NCI-H510A treated with DMSO at 0.1 percent for 48 hours (cell line): ENCODE results near the gene A2ML1.
"Not testable (repeated sequence)": the region's sequence is repeated elsewhere in the genome, so short reads cannot be mapped to it uniquely, and the experiment has no call there.

Experiments
- DNase-seq: peaks from one replicate; lab custom pipeline; 2025; lab: John Stamatoyannopoulos, UW

The A2ML1 gene

GRCh38 chr12:8817856-8818255, 4.6 kb upstream of the A2ML1 start:
- no peak for DNase-seq

GRCh38 chr12:8818526-8818925, 3.9 kb upstream of the A2ML1 start:
- DNase-seq: no peak

GRCh38 chr12:8819666-8819980, 2.8 kb upstream of the A2ML1 start:
- no peak for DNase-seq

- not testable (repeated sequence) for DNase-seq
Observed at GRCh38 chr12:8820676-8821407, 1.6 kb upstream of the A2ML1 start.

GRCh38 chr12:8821591-8821990, 830 bp upstream of the A2ML1 start:
- DNase-seq: no peak

DNA sequence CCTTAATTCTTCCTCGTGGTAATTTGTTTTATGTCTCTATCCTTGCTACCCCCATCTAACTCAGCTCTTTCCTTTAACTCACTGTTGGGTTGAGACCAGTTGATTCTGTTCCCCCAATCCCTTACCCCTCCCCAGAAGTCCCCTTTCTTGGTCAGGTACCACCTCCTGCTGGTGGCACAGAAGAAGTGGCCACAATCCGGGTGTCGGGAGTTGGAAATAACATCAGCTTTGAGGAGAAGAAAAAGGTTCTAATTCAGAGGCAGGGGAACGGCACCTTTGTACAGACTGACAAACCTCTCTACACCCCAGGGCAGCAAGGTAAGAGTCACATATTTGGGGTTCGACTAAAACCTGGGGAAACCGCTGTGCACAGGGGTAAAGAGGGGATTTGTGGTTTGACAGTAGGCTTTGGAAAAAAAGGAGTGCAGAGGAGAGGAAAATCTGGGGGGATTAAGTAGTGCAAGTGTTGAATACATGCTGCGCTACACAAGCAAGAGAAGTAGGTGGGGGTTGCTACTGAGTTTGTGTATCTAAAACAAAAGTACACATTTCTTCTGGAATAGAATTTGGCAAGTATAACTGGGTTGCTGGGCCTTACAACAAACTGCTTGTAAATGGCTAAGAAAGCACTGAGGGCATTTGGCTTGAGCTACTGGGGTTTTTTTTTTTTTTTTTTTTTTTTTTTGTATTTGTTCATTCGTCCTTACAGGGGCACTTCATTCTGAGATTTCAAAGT, 1.3 kb downstream of the A2ML1 start:
- no peak for DNase-seq

- no peak for DNase-seq
Observed at GRCh38 chr12:8827551-8828256, 5.3 kb downstream of the A2ML1 start.

GRCh38 chr12:8828257-8829124, 6.1 kb downstream of the A2ML1 start:
- no peak for DNase-seq

- DNase-seq: no peak
Observed at GRCh38 chr12:8829125-8829518, 6.7 kb downstream of the A2ML1 start.

GRCh38 chr12:8829621-8830020, 7.2 kb downstream of the A2ML1 start:
- no peak for DNase-seq

DNA sequence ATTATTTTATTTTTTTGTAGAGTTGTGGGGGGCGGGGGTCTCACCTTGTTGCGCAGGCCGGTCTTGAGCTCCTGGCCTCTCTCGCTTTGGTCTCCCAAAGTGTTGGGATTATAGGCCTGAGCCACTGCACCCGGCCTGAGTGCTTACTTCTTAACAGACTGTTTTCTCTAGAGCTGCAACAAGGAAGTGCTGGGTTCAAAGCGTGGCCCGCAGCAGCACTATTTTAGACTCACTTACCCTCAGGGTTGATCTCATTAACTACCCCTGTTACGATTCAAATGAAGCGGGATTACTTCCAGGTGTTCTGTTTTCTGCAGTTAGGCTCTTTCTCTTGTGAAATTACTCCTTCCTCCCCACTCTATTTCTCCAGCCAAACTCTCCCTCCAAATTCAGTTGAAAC, 8.7 kb downstream of the A2ML1 start:
- no peak for DNase-seq

DNA sequence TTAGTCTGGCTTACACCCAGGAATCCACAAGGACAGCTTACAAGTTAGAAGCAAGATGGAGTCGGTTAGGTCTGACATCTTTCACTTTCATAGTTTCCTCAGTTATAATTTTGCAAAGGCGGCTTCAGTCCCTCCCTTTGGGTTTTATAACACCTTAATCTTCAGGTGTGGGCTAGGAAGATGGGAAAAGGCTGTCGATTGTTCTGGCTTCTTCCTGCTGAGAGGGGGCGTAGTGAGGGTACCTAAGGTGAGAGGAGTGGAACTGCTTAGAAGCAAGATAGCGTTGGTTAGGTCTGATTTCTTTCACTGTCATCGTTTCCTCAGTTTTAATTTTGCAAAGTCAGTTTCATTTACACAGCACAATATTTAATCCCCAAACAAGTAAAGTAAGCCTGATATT, 10.1 kb downstream of the A2ML1 start:
- no peak for DNase-seq

GRCh38 chr12:8834230-8834629, 11.8 kb downstream of the A2ML1 start:
- DNase-seq: no peak

GRCh38 chr12:8837291-8837690, 14.9 kb downstream of the A2ML1 start:
- no peak for DNase-seq

- no peak for DNase-seq
Observed at GRCh38 chr12:8840321-8840720, 17.9 kb downstream of the A2ML1 start.

- no peak for DNase-seq
Observed at GRCh38 chr12:8840938-8841633, 18.7 kb downstream of the A2ML1 start.

- DNase-seq: no peak
Observed at GRCh38 chr12:8841778-8842177, 19.4 kb downstream of the A2ML1 start.

DNA sequence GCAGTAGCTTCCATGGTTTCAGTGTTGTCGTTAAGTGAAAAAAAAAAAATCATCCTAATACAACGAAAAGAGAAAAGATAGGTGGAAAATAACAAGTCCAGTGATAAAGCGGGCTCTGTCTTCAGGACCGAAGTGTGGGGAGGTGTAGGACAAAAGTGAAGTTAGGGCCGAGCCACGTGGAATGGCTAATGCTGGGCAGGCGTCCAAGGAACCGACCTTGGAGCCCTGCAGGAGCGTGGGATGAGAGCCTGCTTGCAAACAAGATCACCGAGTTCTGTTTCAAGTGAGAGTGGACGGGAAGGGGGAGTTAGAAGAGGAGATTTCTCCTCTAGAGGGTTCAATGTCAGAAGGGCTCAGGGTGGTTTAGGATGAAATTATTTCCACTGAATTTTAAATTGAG, 22.2 kb downstream of the A2ML1 start:
- DNase-seq: no peak

GRCh38 chr12:8846305-8846704, 23.9 kb downstream of the A2ML1 start:
- DNase-seq: no peak

GRCh38 chr12:8847435-8847834, 25.0 kb downstream of the A2ML1 start:
- no peak for DNase-seq

DNA sequence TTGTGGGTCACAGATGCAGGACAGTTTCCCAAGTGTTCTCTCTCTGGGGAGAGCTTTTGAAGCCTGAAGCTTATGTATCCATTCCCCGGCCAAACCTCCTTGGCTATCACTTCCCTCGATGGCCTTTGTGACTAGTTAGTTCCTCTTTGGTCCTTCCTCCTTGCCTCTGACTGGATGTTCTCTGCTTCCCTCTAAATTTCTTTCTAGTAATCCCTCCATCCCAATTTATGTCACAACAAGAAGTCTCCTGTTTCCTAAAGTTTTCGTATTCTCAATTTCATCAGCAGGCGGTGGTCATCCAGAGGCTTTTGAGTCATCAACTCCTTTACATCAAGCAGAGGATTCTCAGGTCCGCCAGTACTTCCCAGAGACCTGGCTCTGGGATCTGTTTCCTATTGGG, 27.5 kb downstream of the A2ML1 start:
- DNase-seq: no peak

- no peak for DNase-seq
Observed at GRCh38 chr12:8852119-8852518, 29.7 kb downstream of the A2ML1 start.
